Caco-2 (cell line): ENCODE measurements around the gene ITGB1. TPM values are rescaled to one million over a fixed set of nuclear protein-coding genes. Genes with fewer than 3 reads are reported as not detected.
"Not testable (repeated sequence)": the region's sequence is repeated elsewhere in the genome, so short reads cannot be mapped to it uniquely, and the experiment has no call there.

Source experiments
- BruUV-seq: library from RNA; stranded (reverse); fragments of 400-500 nt; replicated peaks from 2 replicates; lab custom pipeline; 2021; lab: Mats Ljungman, UMichigan
- CTCF ChIA-PET: fragments of 300-600 bp; sonication (Branson Sonifier 250); formaldehyde crosslinking; loops from one replicate; lab custom pipeline; 2022; ENCODE audit warnings: antibody characterized with exemption; lab: Charles Lee
- POLR2A ChIA-PET: fragments of 300-600 bp; sonication (Branson Sonifier 250); formaldehyde crosslinking; loops from one replicate; lab custom pipeline; 2022; ENCODE audit warnings: antibody characterized with exemption; lab: Charles Lee
- DNase-seq, 2 experiments: peaks; one replicate each; pipeline versions ENCODE4 v3.0.0 to v3.0.0-alpha.2; 2020 to 2022
- H3K27me3 ChIP-seq: replicated peaks from 2 replicates; pipeline ENCODE4 v1.6.0; 2011; ENCODE audit warnings: low read length; ENCODE audit not compliant: control insufficient read depth, insufficient read depth
- H3K36me3 ChIP-seq: 2 replicates; pipeline ENCODE4 v1.5.1; 2011; ENCODE audit warnings: low read length; ENCODE audit not compliant: control insufficient read depth, insufficient read depth
- H3K4me1 ChIP-seq: fragments of 250-450 bp; sonication (Bioruptor Pico); 2 replicates; pipeline ENCODE4 v1.5.1; 2020; ENCODE audit warnings: mild to moderate bottlenecking
- H3K4me3 ChIP-seq: 2 replicates; pipeline ENCODE4 v1.5.1; 2011; ENCODE audit warnings: low read depth, mild to moderate bottlenecking, control low read depth, low read length
- H3K9me3 ChIP-seq: fragments of 250-450 bp; sonication (Bioruptor Pico); 2 replicates; pipeline ENCODE4 v1.5.1; 2020; ENCODE audit warnings: mild to moderate bottlenecking, moderate library complexity
- H3K27ac Mint-ChIP-seq: one replicate; pipeline ENCODE4 v1.8.0; 2022; ENCODE audit warnings: mixed read lengths; ENCODE audit not compliant: unreplicated experiment
- H3K27me3 Mint-ChIP-seq: one replicate; pipeline ENCODE4 v1.8.0; 2022; ENCODE audit warnings: mixed read lengths; ENCODE audit not compliant: insufficient read depth, unreplicated experiment
- H3K36me3 Mint-ChIP-seq: one replicate; pipeline ENCODE4 v1.8.0; 2022; ENCODE audit warnings: mild to moderate bottlenecking, mixed read lengths; ENCODE audit not compliant: insufficient read depth, unreplicated experiment
- H3K4me1 Mint-ChIP-seq: one replicate; pipeline ENCODE4 v1.8.0; 2022; ENCODE audit warnings: low read depth, mixed read lengths; ENCODE audit not compliant: unreplicated experiment
- H3K4me3 Mint-ChIP-seq: one replicate; pipeline ENCODE4 v1.8.0; 2022; ENCODE audit warnings: mild to moderate bottlenecking, moderate library complexity, mixed read lengths; ENCODE audit not compliant: unreplicated experiment
- H3K9me3 Mint-ChIP-seq: one replicate; pipeline ENCODE4 v1.8.0; 2022; ENCODE audit warnings: mixed read lengths; ENCODE audit not compliant: unreplicated experiment
- intact Hi-C: fragments of 100-400 bp; cut with micrococcal nuclease; formaldehyde crosslinking; loops from one replicate; pipeline ENCODE4 v1.10.0; 2022; ENCODE audit not compliant: unreplicated experiment
- total RNA-seq: library from RNA; stranded (reverse); gene quantifications from 2 replicates; pipeline ENCODE4 v1.2.3, GENCODE V29; 2022
- TF ChIP-seq, protein P1 (sequence below), 2 experiments: fragments of 200-600 bp in 1 of 2; IDR thresholded peaks; 1 replicate in 1 of 2; 2 replicates in 1 of 2; pipeline versions ENCODE4 v1.5.1 to v1.8.0; 2011 to 2022; ENCODE audit warnings: antibody characterized with exemption in 1 of 2, control low read depth in 1 of 2, inconsistent platforms in 1 of 2, low read depth in 1 of 2, low read length in 1 of 2, mild to moderate bottlenecking in 1 of 2, moderate library complexity in 1 of 2; ENCODE audit not compliant: insufficient read depth in 1 of 2, severe bottlenecking in 1 of 2, unreplicated experiment in 1 of 2

The ITGB1 gene
- total RNA-seq, 1 experiment from 2014 or later = 474 TPM

DNA sequence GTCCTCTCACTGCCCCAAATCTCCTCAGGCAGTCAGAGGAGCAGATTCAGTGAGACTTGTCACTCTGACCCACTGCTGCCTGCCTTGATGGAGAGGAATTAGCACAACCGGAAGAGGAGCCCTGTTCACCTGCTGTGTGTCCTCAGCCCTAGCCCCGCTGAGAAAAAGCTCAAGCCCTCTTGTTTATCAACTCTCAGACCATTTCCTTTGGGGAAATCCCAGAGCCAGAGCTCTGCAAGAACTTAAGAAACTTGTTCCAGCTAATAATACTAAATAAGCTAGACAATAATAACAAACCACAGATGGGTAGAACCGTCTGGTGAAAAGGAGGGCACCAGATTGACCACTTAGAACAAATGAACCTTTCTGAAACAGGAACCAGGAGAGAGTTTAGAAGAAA is 37.7 kb upstream of the ITGB1 start:
- H3K27ac Mint-ChIP-seq = no peak overlapping the region

GRCh38 chr10:32995066-32995622 is 37.1 kb upstream of the ITGB1 start:
- TF ChIP-seq, protein P1, sequence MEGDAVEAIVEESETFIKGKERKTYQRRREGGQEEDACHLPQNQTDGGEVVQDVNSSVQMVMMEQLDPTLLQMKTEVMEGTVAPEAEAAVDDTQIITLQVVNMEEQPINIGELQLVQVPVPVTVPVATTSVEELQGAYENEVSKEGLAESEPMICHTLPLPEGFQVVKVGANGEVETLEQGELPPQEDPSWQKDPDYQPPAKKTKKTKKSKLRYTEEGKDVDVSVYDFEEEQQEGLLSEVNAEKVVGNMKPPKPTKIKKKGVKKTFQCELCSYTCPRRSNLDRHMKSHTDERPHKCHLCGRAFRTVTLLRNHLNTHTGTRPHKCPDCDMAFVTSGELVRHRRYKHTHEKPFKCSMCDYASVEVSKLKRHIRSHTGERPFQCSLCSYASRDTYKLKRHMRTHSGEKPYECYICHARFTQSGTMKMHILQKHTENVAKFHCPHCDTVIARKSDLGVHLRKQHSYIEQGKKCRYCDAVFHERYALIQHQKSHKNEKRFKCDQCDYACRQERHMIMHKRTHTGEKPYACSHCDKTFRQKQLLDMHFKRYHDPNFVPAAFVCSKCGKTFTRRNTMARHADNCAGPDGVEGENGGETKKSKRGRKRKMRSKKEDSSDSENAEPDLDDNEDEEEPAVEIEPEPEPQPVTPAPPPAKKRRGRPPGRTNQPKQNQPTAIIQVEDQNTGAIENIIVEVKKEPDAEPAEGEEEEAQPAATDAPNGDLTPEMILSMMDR (IDR thresholded peaks at IDR 0.05; ENCODE audit: insufficient read depth in 1 of 2, low read depth in 1 of 2, low read length in 1 of 2, severe bottlenecking in 1 of 2, unreplicated experiment in 1 of 2) = no peak
- DNase-seq = no peak
- Histone ChIP-seq H3K4me1 (no peaks in the 10 kb centered on the region), H3K4me3 (no peak overlapping the region), H3K9me3 (peaks cover 5% of the 10 kb centered on the region), H3K27me3 (no peaks in the 10 kb centered on the region), H3K36me3 (no peaks in the 10 kb centered on the region)
- ChIA-PET POLR2A (no interaction called here), CTCF (interaction anchor here (0.6 kb wide), 1 partner anchor 193 kb away, joined by 3 read pairs; no protein-coding TSS in a partner anchor)
- BruUV-seq = no TSS peak
- no peak overlapping the region for H3K4me3 Mint-ChIP-seq
- no peaks in the 10 kb centered on the region for H3K4me1 Mint-ChIP-seq
- H3K9me3 Mint-ChIP-seq = no peaks in the 10 kb centered on the region
- no peaks in the 10 kb centered on the region for H3K36me3 Mint-ChIP-seq
- intact Hi-C loops = no loop called here
- no peaks in the 10 kb centered on the region for H3K27me3 Mint-ChIP-seq
- no peak overlapping the region for H3K27ac Mint-ChIP-seq

More for the DNA sequence above, 37.7 kb upstream of the ITGB1 start:
- CTCF ChIA-PET = interaction anchor here (0.6 kb wide), 1 partner anchor 193 kb away, joined by 3 read pairs; no protein-coding TSS in a partner anchor
- Mint-ChIP-seq H3K36me3 (no peaks in the 10 kb centered on the region), H3K4me3 (no peak overlapping the region), H3K9me3 (no peaks in the 10 kb centered on the region), H3K4me1 (no peaks in the 10 kb centered on the region), H3K27me3 (no peaks in the 10 kb centered on the region)
- Histone ChIP-seq H3K9me3 (peaks cover 5% of the 10 kb centered on the region), H3K4me3 (no peak overlapping the region), H3K4me1 (no peaks in the 10 kb centered on the region), H3K27me3 (no peaks in the 10 kb centered on the region), H3K36me3 (no peaks in the 10 kb centered on the region)
- intact Hi-C loops = no loop called here
- DNase-seq = no peak
- POLR2A ChIA-PET = no interaction called here
- BruUV-seq = no TSS peak
- TF ChIP-seq, protein P1 (IDR thresholded peaks at IDR 0.05; ENCODE audit: insufficient read depth in 1 of 2, low read depth in 1 of 2, low read length in 1 of 2, severe bottlenecking in 1 of 2, unreplicated experiment in 1 of 2) = no peak

- H3K4me1 Mint-ChIP-seq, H3K9me3 Mint-ChIP-seq, POLR2A ChIA-PET, CTCF ChIA-PET, H3K27ac Mint-ChIP-seq, H3K36me3 Mint-ChIP-seq, H3K27me3 ChIP-seq, intact Hi-C loops, H3K4me1 ChIP-seq, H3K9me3 ChIP-seq, H3K36me3 ChIP-seq, BruUV-seq, DNase-seq, H3K27me3 Mint-ChIP-seq, H3K4me3 Mint-ChIP-seq, H3K4me3 ChIP-seq: not testable (repeated sequence)
Observed at GRCh38 chr10:32994632-32995031, 36.6 kb upstream of the ITGB1 start.

DNA sequence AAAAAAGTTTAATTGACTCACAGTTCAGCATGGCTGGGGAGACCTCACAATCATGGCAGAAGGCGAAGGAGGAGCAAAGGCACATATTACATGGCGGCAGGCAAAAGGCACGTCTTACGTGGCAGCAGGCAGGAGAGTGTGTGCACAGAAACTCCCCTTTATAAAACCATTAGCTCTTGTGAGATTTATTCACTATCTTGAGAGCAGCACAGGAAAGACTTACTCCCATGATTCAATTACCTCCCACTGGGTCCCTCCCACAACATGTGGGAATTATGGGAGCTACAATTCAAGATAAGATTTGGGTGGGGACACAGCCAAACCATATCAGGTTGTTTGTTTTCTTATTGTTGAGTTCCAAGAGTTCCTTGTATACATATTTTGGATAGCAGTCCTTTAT is 34.3 kb upstream of the ITGB1 start:
- H3K27ac Mint-ChIP-seq, CTCF ChIA-PET, H3K9me3 ChIP-seq, POLR2A ChIA-PET, H3K4me1 ChIP-seq, intact Hi-C loops, H3K27me3 ChIP-seq, H3K27me3 Mint-ChIP-seq, H3K36me3 Mint-ChIP-seq, H3K4me3 Mint-ChIP-seq, H3K9me3 Mint-ChIP-seq, H3K4me3 ChIP-seq, H3K4me1 Mint-ChIP-seq, DNase-seq, H3K36me3 ChIP-seq, BruUV-seq: not testable (repeated sequence)
